Measurements from ENCODE around the gene WNT11. TPM values are rescaled to one million over a fixed set of nuclear protein-coding genes. Genes with fewer than 3 reads are reported as not detected.

Gene WNT11
- total RNA-seq, 4 donors from 2014 or later: 4.2 to 11.4 (median 7.4) TPM

DNA sequence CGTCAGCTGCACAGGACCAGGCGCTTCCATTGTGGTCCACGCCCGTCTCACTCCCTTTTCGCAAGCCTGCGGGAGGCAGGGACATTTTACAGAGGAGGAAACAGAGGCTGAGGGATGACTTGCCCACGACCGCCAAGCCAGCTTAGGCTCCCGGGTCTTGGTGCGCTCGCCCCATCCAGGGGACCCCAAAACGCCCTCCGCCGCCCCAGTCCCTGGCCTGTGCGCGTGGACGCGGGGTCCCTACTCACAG is 300 bp downstream of the WNT11 start:
- no peak for DNase-seq (ENCODE audit: low spot score in 2 of 2)
- H3K4me3 ChIP-seq (ENCODE audit: low read depth, poor library complexity, severe bottlenecking): peak overlapping the region; percentile 31
- 26 to 61% methylated on average over 6 to 8 of the region's 18 CpGs for WGBS, 2 donors
- TF ChIP-seq POLR2A (IDR thresholded peaks at IDR 0.05): no peak
- TF ChIP-seq, protein P1, sequence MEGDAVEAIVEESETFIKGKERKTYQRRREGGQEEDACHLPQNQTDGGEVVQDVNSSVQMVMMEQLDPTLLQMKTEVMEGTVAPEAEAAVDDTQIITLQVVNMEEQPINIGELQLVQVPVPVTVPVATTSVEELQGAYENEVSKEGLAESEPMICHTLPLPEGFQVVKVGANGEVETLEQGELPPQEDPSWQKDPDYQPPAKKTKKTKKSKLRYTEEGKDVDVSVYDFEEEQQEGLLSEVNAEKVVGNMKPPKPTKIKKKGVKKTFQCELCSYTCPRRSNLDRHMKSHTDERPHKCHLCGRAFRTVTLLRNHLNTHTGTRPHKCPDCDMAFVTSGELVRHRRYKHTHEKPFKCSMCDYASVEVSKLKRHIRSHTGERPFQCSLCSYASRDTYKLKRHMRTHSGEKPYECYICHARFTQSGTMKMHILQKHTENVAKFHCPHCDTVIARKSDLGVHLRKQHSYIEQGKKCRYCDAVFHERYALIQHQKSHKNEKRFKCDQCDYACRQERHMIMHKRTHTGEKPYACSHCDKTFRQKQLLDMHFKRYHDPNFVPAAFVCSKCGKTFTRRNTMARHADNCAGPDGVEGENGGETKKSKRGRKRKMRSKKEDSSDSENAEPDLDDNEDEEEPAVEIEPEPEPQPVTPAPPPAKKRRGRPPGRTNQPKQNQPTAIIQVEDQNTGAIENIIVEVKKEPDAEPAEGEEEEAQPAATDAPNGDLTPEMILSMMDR (IDR thresholded peaks at IDR 0.05): no peak
- intact Hi-C loops (cut with DNase I; ENCODE audit: low total_unique reads): no loop called here

DNA sequence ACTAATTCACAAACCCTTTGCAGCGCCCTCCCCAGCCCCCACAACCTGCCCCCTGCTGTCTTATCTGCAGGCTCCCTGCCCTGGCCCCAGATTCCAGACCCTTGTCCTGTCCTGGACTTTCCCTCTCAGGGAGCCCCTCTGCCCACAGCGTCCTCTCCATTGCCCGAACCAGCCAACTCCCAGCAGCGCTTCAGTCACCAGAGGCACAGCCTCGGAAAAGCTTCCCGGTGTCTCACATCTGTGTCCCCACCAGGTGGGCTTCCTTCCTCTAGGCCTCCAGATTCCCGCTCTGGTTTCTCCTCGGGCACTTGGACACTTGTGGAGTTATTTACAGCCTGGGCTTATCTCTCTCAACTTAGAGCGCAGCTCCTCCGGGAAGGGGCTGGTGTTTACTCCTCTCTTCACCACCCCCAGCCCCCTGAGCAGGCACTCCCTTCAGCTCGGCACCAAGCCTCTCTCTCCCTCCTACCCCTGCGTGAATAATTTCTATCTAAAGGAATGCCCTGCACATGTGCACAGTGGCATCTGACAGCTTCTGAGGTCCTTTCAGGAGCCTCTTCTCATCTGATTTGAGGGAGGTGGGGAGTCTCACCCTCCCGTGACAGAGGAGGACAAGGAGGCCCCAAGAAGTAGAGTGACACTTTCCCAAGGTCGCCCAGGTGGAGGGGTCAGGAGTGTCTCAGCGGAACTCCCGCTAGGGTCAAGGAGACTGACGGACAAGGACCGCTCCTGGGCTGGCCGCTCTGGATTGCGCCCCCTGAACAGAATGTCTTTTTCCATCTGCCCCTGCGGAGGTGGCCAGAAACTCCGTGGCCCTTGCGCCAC is 838 bp downstream of the WNT11 start:
- intact Hi-C loops (cut with DNase I; ENCODE audit: low total_unique reads): no loop called here
- 55 to 71% methylated on average over 23 of the region's 23 CpGs for WGBS, 2 donors
- DNase-seq (ENCODE audit: low spot score in 2 of 2): no peak
- no peak overlapping the region for H3K4me3 ChIP-seq (ENCODE audit: low read depth, poor library complexity, severe bottlenecking)
- TF ChIP-seq, protein P1 (IDR thresholded peaks at IDR 0.05): no peak
- no peak for TF ChIP-seq POLR2A (IDR thresholded peaks at IDR 0.05)

DNA sequence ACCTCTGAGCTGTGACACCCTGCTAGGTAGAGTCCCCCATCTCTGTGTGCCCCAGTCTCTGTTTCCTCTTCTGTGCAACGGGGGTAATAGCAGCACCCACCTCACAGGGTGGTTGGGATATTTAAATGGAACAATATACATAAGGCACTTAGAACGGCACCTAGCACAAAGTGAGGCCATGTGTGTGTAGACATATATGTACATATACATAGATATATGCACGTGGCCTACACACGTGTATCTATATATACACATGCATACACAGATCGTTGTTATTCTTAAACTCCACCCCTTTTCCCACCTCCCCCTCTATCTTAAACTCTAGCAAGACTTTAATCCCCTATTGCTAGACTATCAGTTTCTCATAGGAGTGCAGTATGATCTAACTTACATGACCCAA is 2.4 kb downstream of the WNT11 start:
- H3K4me3 ChIP-seq (ENCODE audit: low read depth, poor library complexity, severe bottlenecking): no peak overlapping the region
- WGBS, 2 donors: 73 to 95% methylated on average over 5 of the region's 5 CpGs
- intact Hi-C loops (cut with DNase I; ENCODE audit: low total_unique reads): no loop called here
- no peak for DNase-seq (ENCODE audit: low spot score in 2 of 2)
- TF ChIP-seq, protein P1 (IDR thresholded peaks at IDR 0.05): no peak
- TF ChIP-seq POLR2A (IDR thresholded peaks at IDR 0.05): no peak

DNA sequence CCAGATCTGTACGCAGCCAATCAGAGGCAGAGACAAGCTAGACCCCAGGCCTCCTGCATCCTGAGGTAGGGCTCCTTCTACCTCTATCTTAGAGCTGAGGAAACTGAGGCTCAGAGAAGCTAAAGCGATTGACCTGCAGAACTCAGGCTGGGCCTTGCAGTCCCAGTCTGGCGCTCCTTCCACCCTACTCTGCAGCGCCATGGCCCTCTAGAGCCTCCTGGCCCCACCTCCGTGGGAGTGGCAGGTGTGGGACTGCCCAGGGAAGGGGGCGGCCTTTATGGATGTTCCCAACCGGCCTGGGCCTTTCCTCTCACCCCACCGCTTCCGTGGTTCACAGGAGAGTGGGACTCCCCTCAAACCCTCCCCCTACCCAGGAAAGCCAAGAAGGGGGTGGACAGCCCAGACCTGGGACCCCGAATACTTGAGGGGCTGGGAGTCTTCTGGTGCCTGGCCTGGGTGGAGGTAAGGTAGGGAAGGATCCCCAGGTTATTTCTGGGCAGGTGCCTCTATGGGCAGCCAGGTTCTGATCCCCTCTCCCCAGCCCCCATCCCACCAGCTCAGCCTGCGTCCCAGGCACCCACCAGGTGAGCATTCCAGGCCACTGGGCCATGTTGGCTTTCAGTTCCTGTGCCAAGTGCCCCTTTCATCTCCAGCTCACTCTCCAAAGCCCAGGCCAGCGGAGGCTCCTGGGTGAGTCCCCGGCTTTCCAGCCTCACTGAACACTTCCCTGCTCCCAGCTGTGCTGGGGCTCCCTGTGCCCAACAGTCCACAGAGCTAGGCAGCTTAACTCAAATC is 3.0 kb downstream of the WNT11 start:
- intact Hi-C loops (cut with DNase I; ENCODE audit: low total_unique reads): no loop called here
- TF ChIP-seq, protein P1 (IDR thresholded peaks at IDR 0.05): no peak
- TF ChIP-seq POLR2A (IDR thresholded peaks at IDR 0.05): no peak
- H3K4me3 ChIP-seq (ENCODE audit: low read depth, poor library complexity, severe bottlenecking): no peak overlapping the region
- WGBS, 2 donors: 87 to 90% methylated on average over 13 of the region's 13 CpGs
- DNase-seq (ENCODE audit: low spot score in 2 of 2): no peak

DNA sequence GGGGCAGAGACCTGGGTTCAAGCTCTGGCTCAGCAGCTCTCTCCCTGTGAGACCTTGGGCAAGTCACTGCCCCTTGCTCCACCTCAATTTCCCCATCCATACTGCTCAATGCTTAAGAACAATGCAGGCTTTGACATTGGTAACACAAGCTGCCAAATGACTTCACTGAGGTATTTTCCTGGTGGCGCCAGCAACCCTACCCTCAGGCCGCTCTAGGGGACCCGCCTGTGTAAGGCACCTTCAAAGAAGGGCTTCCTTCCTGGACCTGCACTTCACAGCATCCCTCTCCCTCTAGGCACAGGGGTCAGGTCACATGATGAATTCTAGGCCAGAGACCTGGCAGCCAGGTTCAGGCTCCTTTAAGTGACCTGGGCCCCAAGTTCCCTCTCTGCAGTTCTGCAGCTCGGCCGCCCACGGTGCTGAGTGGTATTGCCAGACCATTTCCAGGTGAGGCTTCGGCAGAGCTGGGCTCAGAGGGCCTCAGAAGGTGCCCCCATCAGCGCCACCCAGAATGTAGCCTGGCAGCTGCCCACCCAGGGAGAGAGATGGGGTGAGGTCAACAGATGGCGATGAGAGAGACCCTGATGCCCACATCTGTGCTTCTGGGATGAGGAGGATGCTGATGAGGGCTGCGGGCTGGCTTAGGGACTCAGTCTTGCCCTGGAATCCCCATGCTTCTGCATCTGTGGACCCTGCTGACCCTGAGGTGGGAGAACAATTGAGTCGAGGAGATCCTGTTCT is 4.5 kb downstream of the WNT11 start:
- DNase-seq (ENCODE audit: low spot score in 2 of 2): no peak
- WGBS, 2 donors: 81 to 85% methylated on average over 11 of the region's 11 CpGs
- intact Hi-C loops (cut with DNase I; ENCODE audit: low total_unique reads): no loop called here
- TF ChIP-seq, protein P1 (IDR thresholded peaks at IDR 0.05): no peak
- no peak for TF ChIP-seq POLR2A (IDR thresholded peaks at IDR 0.05)
- H3K4me3 ChIP-seq (ENCODE audit: low read depth, poor library complexity, severe bottlenecking): no peak overlapping the region
